ENCODE data around the gene SPHK1. TPM values are rescaled to one million over a fixed set of nuclear protein-coding genes. Genes with fewer than 3 reads are reported as not detected.

The SPHK1 gene
- total RNA-seq, 1 donor from 2014 or later = 17.8 TPM

DNA sequence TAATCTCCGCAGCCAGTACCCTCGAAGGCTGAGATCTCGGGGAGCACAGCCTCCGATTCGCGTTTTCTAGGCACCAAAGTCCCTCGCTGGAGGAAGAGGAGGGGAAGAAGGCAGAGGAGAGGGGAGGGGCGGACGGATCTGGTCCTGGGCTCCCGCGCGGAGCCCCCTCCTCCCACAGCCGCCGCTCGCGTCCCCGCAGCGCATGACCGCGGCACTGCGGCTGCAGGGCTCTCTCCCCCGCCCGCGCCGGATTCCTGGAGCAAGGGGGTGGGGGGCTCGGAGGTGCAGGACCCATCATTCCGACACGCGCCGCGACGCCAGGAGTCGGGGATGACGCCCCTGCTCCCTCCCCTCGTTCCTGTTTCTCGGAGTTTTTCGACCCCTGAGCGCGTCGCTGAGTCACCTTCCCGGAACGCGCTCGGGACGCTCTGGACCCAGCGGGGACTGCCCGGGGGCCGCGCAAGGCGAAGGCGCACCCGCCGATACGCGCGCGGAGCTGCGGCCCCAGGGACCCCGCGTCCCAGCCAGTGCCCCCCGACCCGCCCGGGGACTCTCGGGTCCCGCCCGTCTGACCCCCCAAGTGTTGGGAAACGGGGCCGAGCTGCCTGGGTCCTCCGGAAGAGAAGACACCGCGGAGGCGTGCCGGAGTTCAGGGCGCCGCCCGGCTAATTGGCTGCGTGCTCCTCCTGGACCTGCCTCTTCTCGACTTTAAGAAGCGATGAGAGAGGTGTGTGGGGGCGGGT is 1.4 kb upstream of the SPHK1 start:
- DNase-seq (ENCODE audit: low spot score) = peak; percentile 68
- Mint-ChIP-seq H3K27ac (peak overlapping the region; percentile 52), H3K4me3 (peak overlapping the region; percentile 88), H3K27me3 (ENCODE audit: insufficient read depth) (peaks cover 6% of the 10 kb centered on the region), H3K4me1 (ENCODE audit: low read depth) (peaks cover 10% of the 10 kb centered on the region), H3K36me3 (ENCODE audit: low read depth) (no peaks in the 10 kb centered on the region), H3K9me3 (no peaks in the 10 kb centered on the region)
- intact Hi-C loops (cut with micrococcal nuclease) = loop anchor here (1.0 to 10.0 kb wide), 3 partner anchors 29 to 278 kb away; partner anchors contain the start of gene EXOC7

DNA sequence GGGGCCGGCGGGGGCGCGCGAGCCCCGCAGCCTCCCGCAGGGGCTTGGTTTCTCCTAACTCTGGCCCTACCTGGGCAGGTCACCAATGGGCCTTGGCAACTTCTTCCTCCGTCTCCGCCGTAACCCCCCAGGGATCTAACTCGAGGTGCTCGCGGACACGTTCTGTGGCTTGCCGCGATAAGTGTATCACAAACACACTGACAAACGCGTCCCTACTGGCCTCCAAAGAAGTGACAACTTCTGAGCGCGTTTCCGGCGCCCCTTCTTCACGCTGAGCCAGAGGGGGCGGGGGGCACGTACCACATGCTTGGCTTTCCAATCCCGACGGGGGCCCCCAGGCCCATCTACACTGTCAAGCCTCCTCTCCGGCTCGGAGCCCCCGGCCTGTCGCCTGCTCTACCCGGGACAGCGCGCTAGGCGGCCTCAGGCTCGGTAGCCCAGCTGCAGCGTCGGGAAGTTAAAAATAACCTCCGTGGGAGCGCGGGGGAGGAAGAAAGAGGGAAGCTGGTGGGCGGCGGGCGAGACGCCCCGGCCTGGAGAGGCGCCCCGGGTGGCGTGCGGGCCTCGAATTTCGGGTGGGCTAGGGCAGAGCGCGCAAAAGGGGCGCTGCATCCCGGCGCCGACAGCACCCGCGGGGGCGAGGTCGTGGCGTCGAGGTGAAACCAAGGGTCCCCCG is 725 bp upstream of the SPHK1 start:
- Mint-ChIP-seq H3K9me3 (no peaks in the 10 kb centered on the region), H3K27me3 (ENCODE audit: insufficient read depth) (peaks cover 6% of the 10 kb centered on the region), H3K27ac (peak overlapping the region; percentile 91), H3K4me1 (ENCODE audit: low read depth) (peaks cover 6% of the 10 kb centered on the region), H3K36me3 (ENCODE audit: low read depth) (no peaks in the 10 kb centered on the region), H3K4me3 (peak overlapping the region; percentile 86)
- peak; percentile 54 for DNase-seq (ENCODE audit: low spot score)
- intact Hi-C loops (cut with micrococcal nuclease) = loop anchor here (1.0 to 10.0 kb wide), 5 partner anchors 29 to 311 kb away; partner anchors contain the start of genes EXOC7, SRP68 and UBE2O

DNA sequence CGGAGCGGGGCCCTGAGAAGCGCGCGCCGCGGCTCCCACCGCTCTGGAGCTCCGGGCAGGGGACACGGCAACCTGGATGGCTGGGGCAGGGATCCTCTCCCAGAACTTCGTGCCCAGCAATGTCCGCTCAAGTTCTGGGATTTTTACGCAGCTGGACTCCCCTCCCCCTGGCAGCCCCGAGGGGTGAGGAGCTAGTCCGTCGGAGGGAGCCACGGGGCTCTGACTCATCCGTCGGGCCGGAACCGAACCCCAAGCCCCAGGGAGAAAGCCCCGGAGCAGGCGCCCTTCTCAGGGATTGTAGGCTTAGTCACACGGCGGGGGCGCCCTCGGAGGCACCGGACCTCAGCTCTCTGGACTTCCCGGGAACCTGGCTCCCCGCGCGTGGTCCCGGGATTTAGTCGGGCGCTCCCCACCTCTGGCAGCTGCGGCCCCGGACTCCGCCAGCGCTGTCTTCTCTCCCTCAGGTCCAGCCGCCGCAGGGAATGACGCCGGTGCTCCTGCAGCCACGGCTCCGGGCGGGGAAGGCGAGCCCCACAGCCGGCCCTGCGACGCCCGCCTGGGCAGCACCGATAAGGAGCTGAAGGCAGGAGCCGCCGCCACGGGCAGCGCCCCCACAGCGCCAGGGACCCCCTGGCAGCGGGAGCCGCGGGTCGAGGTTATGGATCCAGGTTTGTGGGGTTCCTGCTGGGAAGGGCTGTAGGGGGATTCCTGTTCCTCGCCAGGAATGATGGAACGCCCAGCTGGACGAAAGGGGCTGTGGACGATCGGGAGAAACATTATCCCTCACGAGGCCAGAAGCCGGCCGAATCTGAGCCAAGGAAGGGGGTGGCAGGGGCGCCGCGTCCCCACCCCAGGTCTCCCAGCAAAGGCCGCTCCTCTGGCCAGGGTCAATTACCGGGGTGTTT is 830 bp downstream of the SPHK1 start:
- Mint-ChIP-seq H3K36me3 (ENCODE audit: low read depth) (peaks cover under 1% of the 10 kb centered on the region), H3K4me3 (peak overlapping the region; percentile 75), H3K4me1 (ENCODE audit: low read depth) (peaks cover 5% of the 10 kb centered on the region), H3K27ac (no peak overlapping the region), H3K9me3 (no peaks in the 10 kb centered on the region), H3K27me3 (ENCODE audit: insufficient read depth) (peaks cover 6% of the 10 kb centered on the region)
- DNase-seq (ENCODE audit: low spot score) = no peak
- intact Hi-C loops (cut with micrococcal nuclease) = loop anchor here (1.0 to 10.0 kb wide), 3 partner anchors 68 to 312 kb away; partner anchors contain the start of genes EXOC7, SRP68 and UBE2O

DNA sequence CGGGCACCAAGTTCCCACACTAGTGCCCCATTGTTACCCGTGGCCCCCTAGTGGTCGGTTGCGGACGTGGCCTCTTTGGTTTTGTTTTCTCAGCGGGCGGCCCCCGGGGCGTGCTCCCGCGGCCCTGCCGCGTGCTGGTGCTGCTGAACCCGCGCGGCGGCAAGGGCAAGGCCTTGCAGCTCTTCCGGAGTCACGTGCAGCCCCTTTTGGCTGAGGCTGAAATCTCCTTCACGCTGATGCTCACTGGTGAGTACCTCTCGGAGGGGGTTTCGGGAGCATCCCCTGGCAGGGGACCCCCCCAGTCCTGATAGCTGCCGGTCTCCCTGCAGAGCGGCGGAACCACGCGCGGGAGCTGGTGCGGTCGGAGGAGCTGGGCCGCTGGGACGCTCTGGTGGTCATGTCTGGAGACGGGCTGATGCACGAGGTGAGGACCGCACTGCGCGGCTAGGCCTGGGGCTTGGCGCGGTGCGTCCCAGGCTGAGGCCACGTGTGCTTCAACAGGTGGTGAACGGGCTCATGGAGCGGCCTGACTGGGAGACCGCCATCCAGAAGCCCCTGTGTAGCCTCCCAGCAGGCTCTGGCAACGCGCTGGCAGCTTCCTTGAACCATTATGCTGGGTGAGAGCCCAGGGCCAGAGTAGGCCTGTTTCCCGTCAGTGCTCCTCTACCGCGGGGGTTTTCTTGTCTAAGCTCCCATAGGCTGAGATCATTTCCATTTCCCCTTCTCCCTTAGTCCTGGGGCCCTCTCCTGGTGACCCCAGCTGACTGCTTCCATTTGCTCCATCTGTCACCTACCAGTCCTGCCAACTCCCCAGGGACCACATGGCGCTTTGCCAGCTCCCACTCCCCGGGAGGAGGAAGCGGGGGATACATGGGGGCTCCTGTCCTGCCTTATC is 1.7 kb downstream of the SPHK1 start:
- intact Hi-C loops (cut with micrococcal nuclease) = loop anchor here (1.0 to 10.0 kb wide), 3 partner anchors 83 to 313 kb away; partner anchors contain the start of genes EXOC7 and SRP68
- Mint-ChIP-seq H3K36me3 (ENCODE audit: low read depth) (peaks cover 2% of the 10 kb centered on the region), H3K4me1 (ENCODE audit: low read depth) (peaks cover 5% of the 10 kb centered on the region), H3K4me3 (peak overlapping the region; percentile 75), H3K9me3 (no peaks in the 10 kb centered on the region), H3K27me3 (ENCODE audit: insufficient read depth) (peaks cover 6% of the 10 kb centered on the region), H3K27ac (no peak overlapping the region)
- DNase-seq (ENCODE audit: low spot score) = peak; percentile 78

DNA sequence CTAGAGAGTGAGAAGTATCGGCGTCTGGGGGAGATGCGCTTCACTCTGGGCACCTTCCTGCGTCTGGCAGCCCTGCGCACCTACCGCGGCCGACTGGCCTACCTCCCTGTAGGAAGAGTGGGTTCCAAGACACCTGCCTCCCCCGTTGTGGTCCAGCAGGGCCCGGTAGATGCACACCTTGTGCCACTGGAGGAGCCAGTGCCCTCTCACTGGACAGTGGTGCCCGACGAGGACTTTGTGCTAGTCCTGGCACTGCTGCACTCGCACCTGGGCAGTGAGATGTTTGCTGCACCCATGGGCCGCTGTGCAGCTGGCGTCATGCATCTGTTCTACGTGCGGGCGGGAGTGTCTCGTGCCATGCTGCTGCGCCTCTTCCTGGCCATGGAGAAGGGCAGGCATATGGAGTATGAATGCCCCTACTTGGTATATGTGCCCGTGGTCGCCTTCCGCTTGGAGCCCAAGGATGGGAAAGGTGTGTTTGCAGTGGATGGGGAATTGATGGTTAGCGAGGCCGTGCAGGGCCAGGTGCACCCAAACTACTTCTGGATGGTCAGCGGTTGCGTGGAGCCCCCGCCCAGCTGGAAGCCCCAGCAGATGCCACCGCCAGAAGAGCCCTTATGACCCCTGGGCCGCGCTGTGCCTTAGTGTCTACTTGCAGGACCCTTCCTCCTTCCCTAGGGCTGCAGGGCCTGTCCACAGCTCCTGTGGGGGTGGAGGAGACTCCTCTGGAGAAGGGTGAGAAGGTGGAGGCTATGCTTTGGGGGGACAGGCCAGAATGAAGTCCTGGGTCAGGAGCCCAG is 2.8 kb downstream of the SPHK1 start:
- peaks cover 8% of the 10 kb centered on the region for H3K36me3 Mint-ChIP-seq (ENCODE audit: low read depth)
- no peak for DNase-seq (ENCODE audit: low spot score)
- peaks cover 5% of the 10 kb centered on the region for H3K4me1 Mint-ChIP-seq (ENCODE audit: low read depth)
- peak overlapping the region; percentile 75 for H3K4me3 Mint-ChIP-seq
- intact Hi-C loops (cut with micrococcal nuclease) = loop anchor here (1.0 to 10.0 kb wide), 2 partner anchors 84 to 282 kb away; partner anchors contain the start of gene EXOC7
- peaks cover 6% of the 10 kb centered on the region for H3K27me3 Mint-ChIP-seq (ENCODE audit: insufficient read depth)
- H3K9me3 Mint-ChIP-seq = no peaks in the 10 kb centered on the region
- no peak overlapping the region for H3K27ac Mint-ChIP-seq

DNA sequence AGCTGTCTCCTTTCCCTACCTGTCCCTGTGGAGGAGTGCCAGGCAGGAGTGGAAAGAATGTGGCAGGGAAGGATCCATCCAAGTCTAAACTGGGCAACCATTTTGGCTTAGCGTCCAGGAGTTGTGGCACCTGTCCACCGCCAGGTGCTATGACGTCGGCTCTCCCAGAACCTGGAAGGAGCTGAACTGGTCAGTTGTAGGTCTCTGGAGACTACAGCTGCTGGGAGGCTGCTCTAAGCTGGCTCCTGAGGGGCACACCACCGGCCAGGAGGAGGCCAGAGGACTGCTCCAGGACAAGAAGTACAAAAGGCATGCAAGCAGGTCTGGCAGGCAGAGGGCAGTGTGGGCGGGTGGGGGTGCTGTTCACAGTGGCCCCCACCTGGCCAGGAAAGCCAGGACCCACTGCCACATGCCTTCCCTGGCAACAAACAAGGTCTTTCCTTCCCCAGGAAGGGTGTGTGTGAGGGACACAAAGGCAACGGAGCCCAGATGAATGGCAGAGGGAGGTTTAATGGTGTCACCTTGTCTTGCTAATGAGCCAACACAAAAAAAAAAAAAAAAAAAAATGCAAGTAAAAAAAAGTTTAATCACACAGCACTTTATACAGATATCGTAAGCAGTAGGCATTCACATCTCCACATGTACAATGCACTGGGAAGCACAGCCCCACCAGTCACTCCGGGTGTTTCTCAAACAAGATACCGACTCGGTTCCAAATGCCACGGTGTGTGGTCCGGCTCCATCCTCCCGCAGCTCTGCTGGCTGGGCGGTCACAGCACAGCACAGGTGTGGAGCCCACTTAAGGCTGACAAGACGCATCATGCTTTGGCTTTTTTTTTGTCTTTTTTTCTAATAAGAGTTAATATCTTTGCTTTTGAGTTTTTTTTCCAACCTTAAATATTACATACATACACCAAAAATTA is 4.8 kb downstream of the SPHK1 start:
- no peaks in the 10 kb centered on the region for H3K9me3 Mint-ChIP-seq
- H3K36me3 Mint-ChIP-seq (ENCODE audit: low read depth) = peaks cover 13% of the 10 kb centered on the region
- no peak overlapping the region for H3K4me3 Mint-ChIP-seq
- intact Hi-C loops (cut with micrococcal nuclease) = loop anchor here (10.0 kb wide), 1 partner anchor 284 kb away; the partner anchor contains the start of gene EXOC7
- no peak overlapping the region for H3K27ac Mint-ChIP-seq
- no peaks in the 10 kb centered on the region for H3K4me1 Mint-ChIP-seq (ENCODE audit: low read depth)
- peaks cover 5% of the 10 kb centered on the region for H3K27me3 Mint-ChIP-seq (ENCODE audit: insufficient read depth)
- no peak for DNase-seq (ENCODE audit: low spot score)

DNA sequence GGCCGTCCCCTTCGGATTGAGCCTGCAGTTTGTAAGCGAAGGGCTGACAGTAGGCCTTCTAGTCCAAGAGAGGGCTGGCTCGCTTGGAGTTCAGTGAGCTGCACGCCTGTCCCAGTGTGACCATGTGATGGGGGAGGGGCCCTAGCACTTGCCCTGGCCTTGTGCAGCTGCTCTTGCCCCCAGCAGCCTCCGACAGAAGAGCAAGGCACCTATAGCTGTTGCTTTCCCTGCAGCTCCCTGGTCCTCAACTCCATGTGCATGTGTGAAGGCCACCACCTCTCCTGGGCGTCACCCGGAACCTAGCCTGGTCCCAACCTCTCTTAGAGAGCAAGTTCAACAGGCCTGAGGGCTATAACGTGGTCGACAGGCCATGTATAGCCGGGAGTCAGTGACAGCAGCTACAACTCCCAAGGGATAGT is 5.6 kb downstream of the SPHK1 start:
- Mint-ChIP-seq H3K27ac (no peak overlapping the region), H3K27me3 (ENCODE audit: insufficient read depth) (peaks cover 5% of the 10 kb centered on the region), H3K4me1 (ENCODE audit: low read depth) (no peaks in the 10 kb centered on the region), H3K9me3 (no peaks in the 10 kb centered on the region), H3K36me3 (ENCODE audit: low read depth) (peaks cover 14% of the 10 kb centered on the region), H3K4me3 (no peak overlapping the region)
- no peak for DNase-seq (ENCODE audit: low spot score)
- intact Hi-C loops (cut with micrococcal nuclease) = no loop called here

DNA sequence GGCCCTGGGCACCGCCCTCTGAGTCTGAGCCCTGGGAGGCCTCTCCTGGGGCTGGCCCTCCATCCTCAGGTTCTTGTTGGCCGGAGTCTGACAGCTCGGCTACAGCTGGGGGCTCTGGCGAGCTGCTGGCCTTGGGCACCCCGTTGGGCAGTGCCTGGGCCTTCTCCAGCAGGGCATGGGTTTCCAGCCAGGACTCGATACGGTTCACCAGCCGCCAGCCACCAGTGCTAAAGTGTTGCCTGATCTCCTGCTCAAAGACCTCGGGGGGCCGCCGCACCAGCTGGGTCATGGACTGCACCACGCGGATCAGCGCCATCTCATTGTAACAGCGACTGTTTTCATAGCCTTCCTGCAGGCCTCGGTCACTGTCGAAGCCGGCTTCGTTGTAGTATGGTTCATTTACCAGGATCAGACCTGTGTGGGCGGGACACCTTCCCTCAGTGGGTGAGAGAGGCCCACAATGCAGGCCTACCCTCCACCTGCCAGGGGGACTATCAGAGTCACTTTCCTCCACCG is 6.8 kb downstream of the SPHK1 start:
- no peak overlapping the region for H3K27ac Mint-ChIP-seq
- DNase-seq (ENCODE audit: low spot score) = no peak
- intact Hi-C loops (cut with micrococcal nuclease) = no loop called here
- peaks cover 15% of the 10 kb centered on the region for H3K36me3 Mint-ChIP-seq (ENCODE audit: low read depth)
- no peaks in the 10 kb centered on the region for H3K4me1 Mint-ChIP-seq (ENCODE audit: low read depth)
- H3K27me3 Mint-ChIP-seq (ENCODE audit: insufficient read depth) = peaks cover under 1% of the 10 kb centered on the region
- no peak overlapping the region for H3K4me3 Mint-ChIP-seq
- H3K9me3 Mint-ChIP-seq = no peaks in the 10 kb centered on the region

DNA sequence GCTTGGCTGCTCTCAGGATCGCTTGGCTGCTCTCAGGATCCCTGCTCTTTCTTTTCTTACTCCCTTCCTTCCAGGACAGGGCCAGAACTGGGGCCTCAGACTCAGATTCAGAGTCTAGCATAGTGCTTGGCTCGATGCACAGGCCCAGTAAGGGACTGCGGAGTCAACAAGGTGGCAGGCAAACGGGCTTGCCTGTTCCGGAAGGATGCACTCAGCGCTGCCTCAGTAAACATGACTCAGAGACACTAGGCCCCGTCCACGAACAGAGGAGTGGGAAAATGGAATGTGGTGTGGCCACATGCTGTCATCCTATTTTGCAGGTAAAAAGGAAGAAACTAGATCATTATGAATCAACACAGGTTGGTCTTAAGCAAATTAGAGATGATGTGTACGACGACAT is 9.8 kb downstream of the SPHK1 start:
- H3K4me1 Mint-ChIP-seq (ENCODE audit: low read depth) = no peaks in the 10 kb centered on the region
- intact Hi-C loops (cut with micrococcal nuclease) = no loop called here
- no peak for DNase-seq (ENCODE audit: low spot score)
- H3K27ac Mint-ChIP-seq = no peak overlapping the region
- H3K27me3 Mint-ChIP-seq (ENCODE audit: insufficient read depth) = no peaks in the 10 kb centered on the region
- H3K9me3 Mint-ChIP-seq = no peaks in the 10 kb centered on the region
- H3K36me3 Mint-ChIP-seq (ENCODE audit: low read depth) = peaks cover 17% of the 10 kb centered on the region
- H3K4me3 Mint-ChIP-seq = no peak overlapping the region

DNA sequence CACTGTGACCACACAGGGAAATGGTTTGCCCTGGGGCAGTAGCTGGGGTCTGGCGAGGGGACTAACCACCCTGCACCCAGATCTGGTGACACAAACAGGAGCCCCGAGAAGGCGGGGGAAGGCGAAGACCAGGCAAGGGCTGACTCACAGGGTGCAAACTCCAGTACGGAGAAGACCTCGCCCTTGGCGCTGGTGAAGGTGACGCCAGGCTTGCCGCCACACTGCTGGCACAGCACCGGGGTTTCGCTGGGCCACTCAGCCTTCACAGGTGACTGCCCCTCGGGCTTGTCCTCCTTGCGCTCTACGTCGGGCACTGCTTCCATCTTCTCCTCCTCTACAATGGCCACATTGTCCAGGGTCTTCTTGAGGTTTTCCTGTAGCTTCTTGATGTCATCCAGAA is 11.6 kb downstream of the SPHK1 start:
- H3K4me1 Mint-ChIP-seq (ENCODE audit: low read depth) = no peaks in the 10 kb centered on the region
- H3K27ac Mint-ChIP-seq = no peak overlapping the region
- intact Hi-C loops (cut with micrococcal nuclease) = no loop called here
- H3K36me3 Mint-ChIP-seq (ENCODE audit: low read depth) = peaks cover 26% of the 10 kb centered on the region
- no peak for DNase-seq (ENCODE audit: low spot score)
- no peaks in the 10 kb centered on the region for H3K9me3 Mint-ChIP-seq
- no peak overlapping the region for H3K4me3 Mint-ChIP-seq
- H3K27me3 Mint-ChIP-seq (ENCODE audit: insufficient read depth) = no peaks in the 10 kb centered on the region
